ENCODE measurements around the gene ITPRIPL1. TPM values are rescaled to one million over a fixed set of nuclear protein-coding genes. Genes with fewer than 3 reads are reported as not detected.
A peak's percentile ranks its signal among the peaks of the same experiment; 100 is the strongest.

The ITPRIPL1 gene
- total and polyA plus RNA-seq, 8 donors: 1.3 to 6.1 (median 5.0) TPM

GRCh38 chr2:96320326-96320725 lies 4.8 kb upstream of the ITPRIPL1 start:
- Histone ChIP-seq H3K4me3 (no peak overlapping the region), H3K9me3 (no peaks in the 10 kb centered on the region), H3K27ac (no peak overlapping the region), H3K4me1 (peaks cover 3 to 40% of the 10 kb centered on the region in 2 donors), H3K36me3 (no peaks in the 10 kb centered on the region), H3K27me3 (peaks cover 25 to 62% of the 10 kb centered on the region in 2 donors)
- DNase-seq (no peak), ATAC-seq (no peak)
- intact Hi-C loops (cut with DNase I): no loop called here
- TF ChIP-seq CTCF (IDR thresholded peaks at IDR 0.05): no peak

GRCh38 chr2:96320728-96321622 lies 4.1 kb upstream of the ITPRIPL1 start:
- no peak for TF ChIP-seq CTCF (IDR thresholded peaks at IDR 0.05)
- Histone ChIP-seq H3K4me3 (peak overlapping the region; percentile 42 to 61), H3K36me3 (no peaks in the 10 kb centered on the region), H3K9me3 (no peaks in the 10 kb centered on the region), H3K27me3 (peaks cover 25 to 68% of the 10 kb centered on the region in 2 donors), H3K4me1 (peaks cover 3 to 40% of the 10 kb centered on the region in 2 donors), H3K27ac (peak overlapping the region in 1 of 2 donors; percentile 57)
- intact Hi-C loops (cut with DNase I): no loop called here
- peak; percentile 57 for ATAC-seq
- peak; percentile 38 to 86 (median 40) for DNase-seq

- no peaks in the 10 kb centered on the region for H3K36me3 ChIP-seq
- intact Hi-C loops (cut with DNase I): no loop called here
- H3K9me3 ChIP-seq: no peaks in the 10 kb centered on the region
- H3K4me3 ChIP-seq: no peak overlapping the region
- H3K27ac ChIP-seq: no peak overlapping the region
- H3K27me3 ChIP-seq: peaks cover 25 to 70% of the 10 kb centered on the region in 2 donors
- peaks cover 3 to 43% of the 10 kb centered on the region in 2 donors for H3K4me1 ChIP-seq
- TF ChIP-seq CTCF (IDR thresholded peaks at IDR 0.05): no peak
- DNase-seq: no peak
- ATAC-seq: no peak
Observed at GRCh38 chr2:96323849-96324248, 1.3 kb upstream of the ITPRIPL1 start.

- Histone ChIP-seq H3K27me3 (peaks cover 25 to 66% of the 10 kb centered on the region in 2 donors), H3K9me3 (no peaks in the 10 kb centered on the region), H3K27ac (no peak overlapping the region), H3K36me3 (no peaks in the 10 kb centered on the region), H3K4me3 (peak overlapping the region; percentile 42 to 48), H3K4me1 (peaks cover 3 to 40% of the 10 kb centered on the region in 2 donors)
- no peak for ATAC-seq
- intact Hi-C loops (cut with DNase I): no loop called here
- no peak for TF ChIP-seq CTCF (IDR thresholded peaks at IDR 0.05)
- DNase-seq: no peak
Observed at GRCh38 chr2:96324721-96325040, 436 bp upstream of the ITPRIPL1 start.

- H3K9me3 ChIP-seq: no peaks in the 10 kb centered on the region
- peaks cover 23 to 57% of the 10 kb centered on the region in 2 donors for H3K27me3 ChIP-seq
- intact Hi-C loops (cut with DNase I): no loop called here
- H3K36me3 ChIP-seq: no peaks in the 10 kb centered on the region
- TF ChIP-seq CTCF (IDR thresholded peaks at IDR 0.05): no peak
- H3K27ac ChIP-seq: no peak overlapping the region
- peak overlapping the region; percentile 42 to 48 for H3K4me3 ChIP-seq
- no peak for DNase-seq
- ATAC-seq: no peak
- peaks cover 3 to 37% of the 10 kb centered on the region in 2 donors for H3K4me1 ChIP-seq
Observed at GRCh38 chr2:96325884-96326255, 753 bp downstream of the ITPRIPL1 start.

All from left lung (tissue), 10 donors.